NB4 (cell line): ENCODE results near the gene CRIP1.

Experiments used
- CTCF ChIP-seq: IDR thresholded peaks from one replicate; pipeline ENCODE4 v1.5.1; 2012; ENCODE audit warnings: low read depth, low read length
- POLR2A ChIP-seq: IDR thresholded peaks from 2 replicates; pipeline ENCODE4 v1.6.1; 2011; ENCODE audit warnings: mild to moderate bottlenecking; ENCODE audit not compliant: insufficient read length; ENCODE audit errors: extremely low read depth

- no peak for TF ChIP-seq CTCF
- TF ChIP-seq POLR2A: no peak
These were observed 1.5 kb downstream of the CRIP1 start for GRCh38 chr14:105487986-105488777.
